Upper lobe of right lung (tissue), 1 donor: Measurements from ENCODE around the gene SLC25A41. TPM values are rescaled to one million over a fixed set of nuclear protein-coding genes. Genes with fewer than 3 reads are reported as not detected.

Experiments
- ATAC-seq: fragments of 200-7000 bp; cut with Tn5 transposase; one replicate; pipeline ENCODE4 v1.9.1; 2020; ENCODE audit warnings: mild to moderate bottlenecking, moderate library complexity
- DNase-seq: peaks from one replicate; pipeline ENCODE4 v3.0.0-alpha.2; 2020
- H3K27ac ChIP-seq: fragments of 200-600 bp; one replicate; pipeline ENCODE4 v1.8.0; 2022
- H3K27me3 ChIP-seq: fragments of 200-600 bp; one replicate; pipeline ENCODE4 v1.8.0; 2022; ENCODE audit warnings: mild to moderate bottlenecking
- H3K36me3 ChIP-seq: fragments of 200-600 bp; one replicate; pipeline ENCODE4 v1.8.0; 2022
- H3K4me1 ChIP-seq: fragments of 200-600 bp; one replicate; pipeline ENCODE4 v1.8.0; 2022
- H3K4me3 ChIP-seq: fragments of 200-600 bp; one replicate; pipeline ENCODE4 v1.8.0; 2022; ENCODE audit warnings: mild to moderate bottlenecking
- H3K9me3 ChIP-seq: fragments of 200-600 bp; one replicate; pipeline ENCODE4 v1.8.0; 2022
- CTCF ChIP-seq: fragments of 200-600 bp; IDR thresholded peaks from one replicate; pipeline ENCODE4 v1.8.0; 2022; ENCODE audit warnings: antibody characterized with exemption
- intact Hi-C: fragments of 100-400 bp; cut with DNase I; formaldehyde crosslinking; loops from one replicate; pipeline ENCODE4 v1.11.0; 2022
- total RNA-seq: library from RNA; stranded (reverse); fragmentation: NEBNext Ultra II Directional; extraction: Animal tissue kit (Norgen Biotek cat#: 25700); gene quantifications from one replicate; pipeline ENCODE4 v1.2.1, GENCODE V29; 2021
- donor health status: DM: no; HTN: yes; CAD: no; lungs with severe emphysema.

SLC25A41 gene
- total RNA-seq, 1 donor from 2014 or later: not detected

GRCh38 chr19:6455924-6456323 lies 22.4 kb upstream of the SLC25A41 start:
- peaks cover 10% of the 10 kb centered on the region for H3K4me1 ChIP-seq
- peaks cover 4% of the 10 kb centered on the region for H3K9me3 ChIP-seq
- no peaks in the 10 kb centered on the region for H3K36me3 ChIP-seq
- H3K4me3 ChIP-seq: no peak overlapping the region
- no peak overlapping the region for H3K27ac ChIP-seq
- ATAC-seq (no peak), DNase-seq (no peak)
- no peak for TF ChIP-seq CTCF
- intact Hi-C loops: no loop called here
- H3K27me3 ChIP-seq: no peaks in the 10 kb centered on the region

- ATAC-seq (no peak), DNase-seq (no peak)
- peaks cover 8% of the 10 kb centered on the region for H3K4me1 ChIP-seq
- TF ChIP-seq CTCF: no peak
- no peak overlapping the region for H3K27ac ChIP-seq
- no peaks in the 10 kb centered on the region for H3K36me3 ChIP-seq
- H3K27me3 ChIP-seq: no peaks in the 10 kb centered on the region
- H3K9me3 ChIP-seq: peaks cover 4% of the 10 kb centered on the region
- no peak overlapping the region for H3K4me3 ChIP-seq
- intact Hi-C loops: no loop called here
These were observed 20.5 kb upstream of the SLC25A41 start for GRCh38 chr19:6453951-6454565.

- no peak for DNase-seq
- ATAC-seq: no peak
- TF ChIP-seq CTCF: no peak
- H3K36me3 ChIP-seq: no peaks in the 10 kb centered on the region
- H3K4me3 ChIP-seq: no peak overlapping the region
- no peaks in the 10 kb centered on the region for H3K4me1 ChIP-seq
- intact Hi-C loops: no loop called here
- H3K27ac ChIP-seq: no peak overlapping the region
- H3K9me3 ChIP-seq: peaks cover 4% of the 10 kb centered on the region
- H3K27me3 ChIP-seq: no peaks in the 10 kb centered on the region
These were observed 19.3 kb upstream of the SLC25A41 start for GRCh38 chr19:6452899-6453298.

GRCh38 chr19:6452223-6452614 lies 18.7 kb upstream of the SLC25A41 start:
- Histone ChIP-seq H3K36me3 (no peaks in the 10 kb centered on the region), H3K4me3 (no peak overlapping the region), H3K4me1 (no peaks in the 10 kb centered on the region), H3K27ac (no peak overlapping the region), H3K9me3 (peaks cover 4% of the 10 kb centered on the region), H3K27me3 (no peaks in the 10 kb centered on the region)
- ATAC-seq: no peak
- intact Hi-C loops: no loop called here
- DNase-seq: no peak
- TF ChIP-seq CTCF: no peak

GRCh38 chr19:6451583-6452222 lies 18.1 kb upstream of the SLC25A41 start:
- ATAC-seq (no peak), DNase-seq (no peak)
- H3K4me1 ChIP-seq: no peaks in the 10 kb centered on the region
- no peaks in the 10 kb centered on the region for H3K27me3 ChIP-seq
- no peak for TF ChIP-seq CTCF
- H3K9me3 ChIP-seq: peaks cover 4% of the 10 kb centered on the region
- intact Hi-C loops: no loop called here
- no peaks in the 10 kb centered on the region for H3K36me3 ChIP-seq
- H3K27ac ChIP-seq: no peak overlapping the region
- no peak overlapping the region for H3K4me3 ChIP-seq
